ENCODE results near the gene SOX8. TPM values are rescaled to one million over a fixed set of nuclear protein-coding genes. Genes with fewer than 3 reads are reported as not detected.
"Not testable (repeated sequence)": the region's sequence is repeated elsewhere in the genome, so short reads cannot be mapped to it uniquely, and the experiment has no call there.

Gene SOX8
- total RNA-seq, 8 experiments from 2014 or later = 0.51 to 16.3 (median 4.2) TPM

DNA sequence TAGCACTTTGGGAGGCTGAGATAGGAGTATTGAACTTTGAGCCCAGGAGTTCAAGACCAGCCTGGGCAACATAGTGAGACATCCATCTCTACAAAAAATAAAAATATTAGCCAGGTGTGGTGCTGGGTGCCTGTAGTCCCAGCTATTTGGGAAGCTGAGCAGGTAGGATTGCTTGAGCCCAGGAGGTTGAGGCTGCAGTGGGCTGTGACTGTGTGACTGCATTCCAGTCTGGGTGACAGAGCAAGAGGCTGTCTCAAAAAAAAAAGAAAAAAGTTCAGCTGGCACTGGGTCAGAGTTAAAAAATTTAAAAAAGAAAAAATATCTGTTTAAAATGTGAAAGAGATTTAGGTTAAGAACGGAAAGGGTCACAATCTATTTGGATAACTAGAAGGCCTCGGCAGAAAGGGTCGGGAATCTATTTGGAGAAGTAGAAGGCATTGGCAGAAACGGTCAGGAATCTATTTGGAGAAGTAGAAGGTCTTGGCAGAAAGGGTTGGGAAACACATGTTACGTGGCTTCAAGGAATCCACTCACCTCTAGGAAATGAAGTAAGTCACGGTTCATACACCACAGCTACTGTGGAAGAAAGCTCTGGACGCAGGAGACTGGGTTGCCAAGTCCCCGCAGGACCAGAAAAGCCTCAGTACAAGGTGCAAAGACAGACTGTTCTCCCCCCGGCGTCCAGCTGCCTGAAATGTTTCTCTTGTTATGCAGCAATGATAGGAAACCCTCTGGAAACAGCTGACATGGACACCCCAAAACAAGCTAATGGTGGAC, 36.1 kb upstream of the SOX8 start:
- H3K4me1 ChIP-seq (replicated peaks in 1 of 2) = no peaks in the 10 kb centered on the region
- no peak overlapping the region for H3K4me3 ChIP-seq
- 47 to 94% (median 76%) methylated on average over 1 to 8 of the region's 10 CpGs for whole genome bisulfite sequencing, 10 experiments
- H3K27ac ChIP-seq = no peak overlapping the region
- no peak for ATAC-seq (replicated peaks in 6 of 8)
- in situ Hi-C loops (cut with MboI; ENCODE audit: low pct_unique_long_range_greater_than_20kb in 2 of 9, low sequenced_read_pairs in 9 of 9, unreplicated experiment in 9 of 9) = no loop called here

- no peak for ATAC-seq (replicated peaks in 6 of 8)
- in situ Hi-C loops (cut with MboI; ENCODE audit: low pct_unique_long_range_greater_than_20kb in 2 of 9, low sequenced_read_pairs in 9 of 9, unreplicated experiment in 9 of 9) = no loop called here
- H3K27ac ChIP-seq = no peak overlapping the region
- no peak overlapping the region for H3K4me3 ChIP-seq
- WGBS, 10 experiments = 66 to 100% (median 82%) methylated on average over 1 to 8 of the region's 8 CpGs; no CpG with 5 or more reads in 3 of the 10 experiments
- no peaks in the 10 kb centered on the region for H3K4me1 ChIP-seq (replicated peaks in 1 of 2)
Observed at GRCh38 chr16:946048-946395, 35.5 kb upstream of the SOX8 start.

GRCh38 chr16:947255-947921, 34.2 kb upstream of the SOX8 start:
- Histone ChIP-seq H3K4me3 (no peak overlapping the region), H3K27ac (no peak overlapping the region), H3K4me1 (replicated peaks in 1 of 2) (no peaks in the 10 kb centered on the region)
- in situ Hi-C loops (cut with MboI; ENCODE audit: low pct_unique_long_range_greater_than_20kb in 2 of 9, low sequenced_read_pairs in 9 of 9, unreplicated experiment in 9 of 9) = no loop called here
- 50 to 89% (median 60%) methylated on average over 1 to 10 of the region's 21 CpGs; no CpG with 5 or more reads in 3 of the 10 experiments for WGBS, 10 experiments
- ATAC-seq (replicated peaks in 6 of 8) = no peak

- H3K27ac ChIP-seq; H3K4me3 ChIP-seq; in situ Hi-C loops (cut with MboI; ENCODE audit: low pct_unique_long_range_greater_than_20kb in 2 of 9, low sequenced_read_pairs in 9 of 9, unreplicated experiment in 9 of 9); ATAC-seq (replicated peaks in 6 of 8); H3K4me1 ChIP-seq (replicated peaks in 1 of 2): not testable (repeated sequence)
- 66 to 100% (median 76%) methylated on average over 1 to 15 of the region's 17 CpGs; no CpG with 5 or more reads in 3 of the 10 experiments for WGBS, 10 experiments
Observed at GRCh38 chr16:947922-948303, 33.7 kb upstream of the SOX8 start.

GRCh38 chr16:948767-949166, 32.8 kb upstream of the SOX8 start:
- in situ Hi-C loops (cut with MboI; ENCODE audit: low pct_unique_long_range_greater_than_20kb in 2 of 9, low sequenced_read_pairs in 9 of 9, unreplicated experiment in 9 of 9); ATAC-seq (replicated peaks in 6 of 8); H3K27ac ChIP-seq; H3K4me3 ChIP-seq; H3K4me1 ChIP-seq (replicated peaks in 1 of 2): not testable (repeated sequence)
- WGBS, 10 experiments = 59 to 60% (median 60%) methylated on average over 1 to 5 of the region's 18 CpGs; no CpG with 5 or more reads in 7 of the 10 experiments

DNA sequence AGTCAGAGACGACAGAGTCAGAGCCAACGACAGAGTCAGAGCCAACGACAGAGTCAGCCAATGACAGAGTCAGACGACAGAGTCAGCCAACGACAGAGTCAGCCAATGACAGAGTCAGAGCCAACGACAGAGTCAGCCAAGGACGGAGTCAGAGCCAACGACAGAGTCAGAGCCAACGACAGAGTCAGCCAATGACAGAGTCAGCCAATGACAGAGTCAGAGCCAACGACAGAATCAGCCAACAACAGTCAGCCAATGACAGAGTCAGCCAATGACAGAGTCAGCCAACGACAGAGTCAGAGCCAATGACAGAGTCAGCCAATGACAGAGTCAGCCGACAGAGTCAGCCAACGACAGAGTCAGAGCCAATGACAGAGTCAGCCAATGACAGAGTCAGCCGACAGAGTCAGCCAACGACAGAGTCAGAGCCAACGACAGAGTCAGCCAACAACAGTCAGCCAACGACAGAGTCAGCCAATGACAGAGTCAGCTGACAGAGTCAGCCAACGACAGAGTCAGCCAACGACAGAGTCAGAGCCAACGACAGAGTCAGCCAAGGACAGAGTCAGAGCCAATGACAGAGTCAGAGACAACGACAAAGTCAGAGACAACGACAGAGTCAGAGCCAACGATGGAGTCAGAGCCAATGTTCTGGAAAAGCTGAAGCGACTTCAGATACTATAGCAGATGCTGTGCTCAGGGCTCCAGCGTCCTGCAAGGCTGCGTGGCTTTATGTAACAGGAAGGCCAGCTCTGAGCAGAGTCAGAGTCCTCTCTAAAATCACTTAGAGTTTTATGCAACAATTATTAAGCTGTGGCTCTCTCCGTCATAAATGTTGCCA, 30.6 kb upstream of the SOX8 start:
- H3K4me1 ChIP-seq (replicated peaks in 1 of 2); H3K4me3 ChIP-seq; H3K27ac ChIP-seq; in situ Hi-C loops (cut with MboI; ENCODE audit: low pct_unique_long_range_greater_than_20kb in 2 of 9, low sequenced_read_pairs in 9 of 9, unreplicated experiment in 9 of 9); ATAC-seq (replicated peaks in 6 of 8): not testable (repeated sequence)
- WGBS, 10 experiments = 20 to 100% (median 80%) methylated on average over 1 to 25 of the region's 27 CpGs; no CpG with 5 or more reads in 2 of the 10 experiments

- 78 to 100% (median 100%) methylated on average over 1 to 7 of the region's 22 CpGs; no CpG with 5 or more reads in 4 of the 10 experiments for WGBS, 10 experiments
- H3K4me1 ChIP-seq (replicated peaks in 1 of 2) = no peaks in the 10 kb centered on the region
- no peak overlapping the region for H3K27ac ChIP-seq
- ATAC-seq (replicated peaks in 6 of 8) = no peak
- H3K4me3 ChIP-seq = no peak overlapping the region
- in situ Hi-C loops (cut with MboI; ENCODE audit: low pct_unique_long_range_greater_than_20kb in 2 of 9, low sequenced_read_pairs in 9 of 9, unreplicated experiment in 9 of 9) = no loop called here
Observed at GRCh38 chr16:951660-952301, 29.8 kb upstream of the SOX8 start.

DNA sequence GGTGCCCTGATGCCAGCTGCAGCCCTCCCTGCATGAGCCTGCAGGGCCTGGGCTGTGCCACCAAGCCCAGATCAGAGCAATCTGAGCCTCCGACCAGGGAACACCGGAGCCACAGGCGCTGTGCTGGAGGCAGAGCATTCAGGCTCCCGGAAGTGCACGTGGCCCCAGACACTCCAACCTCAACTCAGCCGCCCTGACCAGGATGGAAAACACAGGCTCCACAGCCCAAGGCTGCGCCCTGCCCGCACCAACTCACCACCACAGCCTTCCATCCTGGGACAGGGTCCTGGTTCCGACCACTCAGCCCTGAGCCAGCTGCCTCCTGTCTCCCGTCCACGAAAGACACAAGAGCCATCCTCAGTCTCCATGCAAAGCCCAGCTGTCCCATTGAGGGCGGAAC, 29.2 kb upstream of the SOX8 start:
- no peak for ATAC-seq (replicated peaks in 6 of 8)
- H3K27ac ChIP-seq = no peak overlapping the region

DNA sequence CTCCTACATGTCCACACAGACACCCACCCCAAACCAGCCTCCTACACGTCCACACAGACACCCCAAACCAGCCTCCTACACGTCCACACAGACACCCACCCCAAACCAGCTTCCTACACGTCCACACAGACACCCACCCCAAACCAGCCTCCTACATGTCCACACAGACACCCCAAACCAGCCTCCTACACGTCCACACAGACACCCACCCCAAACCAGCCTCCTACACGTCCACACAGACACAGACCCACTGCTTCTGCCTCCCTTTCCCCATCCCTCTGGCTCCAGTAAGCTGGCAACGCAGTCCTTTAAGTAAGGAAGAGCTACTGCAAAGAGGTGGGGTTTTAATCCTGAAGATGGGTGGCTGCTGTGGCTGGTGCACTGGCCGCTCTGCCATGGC, 27.8 kb upstream of the SOX8 start:
- H3K27ac ChIP-seq; H3K4me3 ChIP-seq; in situ Hi-C loops (cut with MboI; ENCODE audit: low pct_unique_long_range_greater_than_20kb in 2 of 9, low sequenced_read_pairs in 9 of 9, unreplicated experiment in 9 of 9); H3K4me1 ChIP-seq (replicated peaks in 1 of 2); ATAC-seq (replicated peaks in 6 of 8): not testable (repeated sequence)
- no CpG with 5 or more reads among the region's 7 CpGs for WGBS, 10 experiments

More for the DNA sequence above, 29.2 kb upstream of the SOX8 start:
- WGBS, 10 experiments = 94% methylated on average over 2 of the region's 12 CpGs; no CpG with 5 or more reads in 9 of the 10 experiments
- Histone ChIP-seq H3K4me3 (no peak overlapping the region), H3K4me1 (replicated peaks in 1 of 2) (no peaks in the 10 kb centered on the region)
- in situ Hi-C loops (cut with MboI; ENCODE audit: low pct_unique_long_range_greater_than_20kb in 2 of 9, low sequenced_read_pairs in 9 of 9, unreplicated experiment in 9 of 9) = no loop called here

GRCh38 chr16:955766-956165, 25.8 kb upstream of the SOX8 start:
- H3K4me1 ChIP-seq (replicated peaks in 1 of 2); H3K4me3 ChIP-seq; H3K27ac ChIP-seq; ATAC-seq (replicated peaks in 6 of 8); in situ Hi-C loops (cut with MboI; ENCODE audit: low pct_unique_long_range_greater_than_20kb in 2 of 9, low sequenced_read_pairs in 9 of 9, unreplicated experiment in 9 of 9): not testable (repeated sequence)
- 100% methylated on average over 1 of the region's 27 CpGs; no CpG with 5 or more reads in 9 of the 10 experiments for WGBS, 10 experiments

DNA sequence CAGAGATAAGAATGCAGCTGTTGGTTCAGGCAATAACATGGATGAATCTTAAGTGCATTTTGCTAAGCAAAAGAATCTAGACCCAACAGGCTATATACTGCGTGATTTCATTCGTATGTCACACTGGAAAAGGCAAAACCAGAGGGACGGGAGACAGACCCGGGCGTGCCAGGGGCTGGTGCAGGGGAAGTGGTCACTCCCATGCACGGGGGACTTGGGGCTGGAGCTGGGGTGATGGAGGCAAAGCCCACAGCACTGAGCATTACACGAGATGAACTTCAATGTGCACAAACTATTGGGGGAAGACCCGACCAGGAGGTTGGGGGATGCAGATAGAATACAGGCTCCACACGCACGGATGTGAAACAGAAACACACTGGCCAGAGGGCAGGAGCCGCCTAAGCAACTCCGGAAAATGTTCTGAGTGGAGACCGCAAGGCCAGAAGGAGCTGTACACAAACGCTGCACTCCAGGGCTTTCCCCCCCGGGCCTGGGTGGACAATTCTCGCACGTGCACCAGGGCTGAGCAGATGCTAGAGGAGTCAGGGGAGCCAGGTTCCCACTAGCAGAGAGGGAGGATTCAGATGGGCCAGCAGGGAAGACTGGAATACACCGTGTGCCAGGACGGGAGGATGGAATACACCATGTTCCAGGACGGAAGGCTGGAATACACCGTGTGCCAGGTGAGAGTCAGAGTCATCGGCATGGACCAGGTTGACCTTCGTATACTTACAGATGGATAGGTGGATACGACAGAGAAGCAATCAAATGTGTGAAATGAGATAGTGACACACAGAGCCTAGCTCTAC, 22.1 kb upstream of the SOX8 start:
- no peak for ATAC-seq (replicated peaks in 6 of 8)
- WGBS, 10 experiments = 60 to 89% (median 85%) methylated on average over 3 to 14 of the region's 24 CpGs; no CpG with 5 or more reads in 3 of the 10 experiments
- in situ Hi-C loops (cut with MboI; ENCODE audit: low pct_unique_long_range_greater_than_20kb in 2 of 9, low sequenced_read_pairs in 9 of 9, unreplicated experiment in 9 of 9) = no loop called here
- no peak overlapping the region for H3K4me3 ChIP-seq
- H3K27ac ChIP-seq = no peak overlapping the region
- H3K4me1 ChIP-seq (replicated peaks in 1 of 2) = no peaks in the 10 kb centered on the region

GRCh38 chr16:962366-962765, 19.2 kb upstream of the SOX8 start:
- WGBS, 10 experiments = 80 to 100% (median 91%) methylated on average over 1 to 16 of the region's 22 CpGs; no CpG with 5 or more reads in 7 of the 10 experiments
- in situ Hi-C loops (cut with MboI; ENCODE audit: low pct_unique_long_range_greater_than_20kb in 2 of 9, low sequenced_read_pairs in 9 of 9, unreplicated experiment in 9 of 9) = no loop called here

More at GRCh38 chr16:962366-962765, 19.2 kb upstream of the SOX8 start:
- no peak overlapping the region for H3K27ac ChIP-seq
- H3K4me3 ChIP-seq = no peak overlapping the region
- ATAC-seq (replicated peaks in 6 of 8) = no peak
- H3K4me1 ChIP-seq (replicated peaks in 1 of 2) = no peaks in the 10 kb centered on the region

Measured in motor neuron (in vitro differentiated cells).